Measurements from ENCODE around the gene KCNK4.

Gene KCNK4

GRCh38 chr11:64268025-64268892 lies 22.8 kb upstream of the KCNK4 start:
- DNase-seq (ENCODE audit: low read depth in 2 of 2, low spot score in 1 of 2), result no peak

- DNase-seq (ENCODE audit: low read depth in 2 of 2, low spot score in 1 of 2), result no peak
Measured at GRCh38 chr11:64268893-64269539, 22.1 kb upstream of the KCNK4 start.

- peak; percentile 93 to 95 for DNase-seq (ENCODE audit: low read depth in 2 of 2, low spot score in 1 of 2)
Measured at GRCh38 chr11:64269540-64270220, 21.4 kb upstream of the KCNK4 start.

- no peak for DNase-seq (ENCODE audit: low read depth in 2 of 2, low spot score in 1 of 2)
Measured at GRCh38 chr11:64275031-64275800, 15.9 kb upstream of the KCNK4 start.

GRCh38 chr11:64275841-64276240 lies 15.3 kb upstream of the KCNK4 start:
- no peak for DNase-seq (ENCODE audit: low read depth in 2 of 2, low spot score in 1 of 2)

- DNase-seq (ENCODE audit: low read depth in 2 of 2, low spot score in 1 of 2), result no peak
Measured at GRCh38 chr11:64276653-64277431, 14.3 kb upstream of the KCNK4 start.

GRCh38 chr11:64278576-64279190 lies 12.4 kb upstream of the KCNK4 start:
- DNase-seq (ENCODE audit: low read depth in 2 of 2, low spot score in 1 of 2), result no peak

- no peak for DNase-seq (ENCODE audit: low read depth in 2 of 2, low spot score in 1 of 2)
Measured at GRCh38 chr11:64281957-64282770, 8.9 kb upstream of the KCNK4 start.

GRCh38 chr11:64283092-64283491 lies 8.0 kb upstream of the KCNK4 start:
- no peak for DNase-seq (ENCODE audit: low read depth in 2 of 2, low spot score in 1 of 2)

GRCh38 chr11:64284048-64284961 lies 6.8 kb upstream of the KCNK4 start, which contains the start of gene BAD:
Gene BAD (minus strand): TSS chr11:64284665. CDS start chr11:64284368, 297 bp downstream.
- peak; percentile 82 to 88 for DNase-seq (ENCODE audit: low read depth in 2 of 2, low spot score in 1 of 2)

GRCh38 chr11:64284962-64285884 lies 5.9 kb upstream of the KCNK4 start, which contains the start of gene GPR137:
Gene GPR137 (plus strand): TSS chr11:64285848. CDS start chr11:64286525, 677 bp downstream.
- DNase-seq (ENCODE audit: low read depth in 2 of 2, low spot score in 1 of 2), result peak; percentile 79 to 84

- DNase-seq (ENCODE audit: low read depth in 2 of 2, low spot score in 1 of 2), result no peak
Measured at GRCh38 chr11:64285885-64286800, 5.0 kb upstream of the KCNK4 start.

- no peak for DNase-seq (ENCODE audit: low read depth in 2 of 2, low spot score in 1 of 2)
Measured at GRCh38 chr11:64286801-64287159, 4.3 kb upstream of the KCNK4 start.

GRCh38 chr11:64287676-64288352 lies 3.3 kb upstream of the KCNK4 start:
- DNase-seq (ENCODE audit: low read depth in 2 of 2, low spot score in 1 of 2), result no peak

- no peak for DNase-seq (ENCODE audit: low read depth in 2 of 2, low spot score in 1 of 2)
Measured at GRCh38 chr11:64288353-64288750, 2.8 kb upstream of the KCNK4 start.
